Measurements from ENCODE around the gene G6PC3. TPM values are rescaled to one million over a fixed set of nuclear protein-coding genes. Genes with fewer than 3 reads are reported as not detected.

The G6PC3 gene
- polyA plus RNA-seq, 1 of the 3 experiments (the other 2 are of a cell fraction): 166 TPM

- Histone ChIP-seq H3F3A (replicated peaks; ENCODE audit: insufficient read depth) (peaks cover 20% of the 10 kb centered on the region), H3K27me3 (ENCODE audit: insufficient read depth) (no peaks in the 10 kb centered on the region), H3K4me1 (ENCODE audit: control insufficient read depth in 1 of 2, insufficient read depth in 2 of 2, low read depth in 1 of 2, low read length in 1 of 2) (peaks cover 12 to 15% of the 10 kb centered on the region in 2 experiments; a peak in 3 of 4 replicates), H3K4me3 (ENCODE audit: low read depth in 2 of 2, low read length in 1 of 2) (no peak overlapping the region), H3K9me2 (no peaks in the 10 kb centered on the region), H3K27ac (ENCODE audit: low read depth in 2 of 2, low read length in 1 of 2) (peak overlapping the region; percentile 24 to 63; a peak in 3 of 4 replicates), H3K36me3 (replicated peaks in 1 of 2; ENCODE audit: control insufficient read depth in 1 of 2, insufficient read depth in 2 of 2, low read length in 1 of 2) (peaks cover 4 to 13% of the 10 kb centered on the region in 2 experiments), H3K9me3 (no peaks in the 10 kb centered on the region), H3K79me2 (ENCODE audit: insufficient read depth) (no peaks in the 10 kb centered on the region), H3K9ac (peak overlapping the region; percentile 42; the same call in 1 of the 2 replicates), H2AFZ (ENCODE audit: low read depth) (no peak overlapping the region), H3K4me2 (peak overlapping the region; percentile 79), H4K20me1 (ENCODE audit: insufficient read depth) (no peaks in the 10 kb centered on the region)
- CTCF ChIA-PET: interaction anchor here (0.7 to 4.3 kb wide), 8 partner anchors 9 to 178 kb away, joined by 3 to 23 read pairs (median 4); partner anchors contain the start of gene G6PC3
- no peak for DNase-seq
- TF ChIP-seq RFX5 (IDR thresholded peaks at IDR 0.05; ENCODE audit: low read length) (no peak), ZBTB33 (IDR thresholded peaks at IDR 0.05; ENCODE audit: borderline replicate concordance, low read depth) (no peak), USF2 (IDR thresholded peaks at IDR 0.05; ENCODE audit: borderline replicate concordance, low read depth, low read length) (no peak), MXI1 (IDR thresholded peaks at IDR 0.05; ENCODE audit: low read depth, low read length) (no peak), POLR2AphosphoS5 (IDR thresholded peaks at IDR 0.05; ENCODE audit: low read depth, low read length) (no peak), FOSL2 (IDR thresholded peaks at IDR 0.05; ENCODE audit: borderline replicate concordance, low read depth) (no peak), RAD21 (IDR thresholded peaks at IDR 0.05; ENCODE audit: low read length) (no peak), IRF3 (IDR thresholded peaks at IDR 0.05; ENCODE audit: low read depth, low read length) (no peak), FOXJ3 (CRISPR knock-in tag; IDR thresholded peaks at IDR 0.05) (no peak), JUND (IDR thresholded peaks at IDR 0.05) (no peak), TEAD4 (IDR thresholded peaks at IDR 0.05; ENCODE audit: borderline replicate concordance, insufficient read depth) (no peak), RXRA (IDR thresholded peaks at IDR 0.05; ENCODE audit: borderline replicate concordance, low read depth) (no peak), MEF2A (IDR thresholded peaks at IDR 0.05; ENCODE audit: borderline replicate concordance, low read depth) (no peak), CHD2 (IDR thresholded peaks at IDR 0.05; ENCODE audit: low read length, partially characterized antibody) (no peak), MAX (IDR thresholded peaks at IDR 0.05; ENCODE audit: low read depth) (no peak)
- WGBS (ENCODE audit: low lambda C conversion rate): 74% methylated on average over 7 of the region's 8 CpGs
- POLR2A ChIA-PET: interaction anchor here (0.7 to 1.1 kb wide), 2 partner anchors 8 to 12 kb away, joined by 3 read pairs; no protein-coding TSS in a partner anchor
These were observed 16.8 kb downstream of the G6PC3 start for GRCh38 chr17:44087319-44087718.
